Fibroblast of mammary gland (primary cell): ENCODE data around the gene WWOX.

Experiments
- DNase-seq: peaks from one replicate; pipeline ENCODE4 v3.0.0-alpha.2; 2010; ENCODE audit warnings: low read depth
- H3K4me3 ChIP-seq: 2 replicates; pipeline ENCODE4 v1.5.1; 2011; ENCODE audit warnings: low read depth, mild to moderate bottlenecking, low read length, moderate library complexity; ENCODE audit not compliant: control insufficient read depth
- CTCF ChIP-seq: conservative IDR thresholded peaks from 2 replicates; pipeline ENCODE4 v1.5.1; 2011; ENCODE audit warnings: low read depth, low read length, inconsistent platforms; ENCODE audit not compliant: control insufficient read depth, insufficient read depth

The WWOX gene

GRCh38 chr16:78675951-78676792 is 576.7 kb downstream of the WWOX start:
- no peak for DNase-seq
- TF ChIP-seq CTCF, result no peak
- H3K4me3 ChIP-seq, result no peak overlapping the region

- TF ChIP-seq CTCF, result no peak
- no peak for DNase-seq
- H3K4me3 ChIP-seq, result no peak overlapping the region
Observed at GRCh38 chr16:78677181-78677731, 577.8 kb downstream of the WWOX start.

- no peak overlapping the region for H3K4me3 ChIP-seq
- no peak for DNase-seq
- no peak for TF ChIP-seq CTCF
Observed at GRCh38 chr16:78679546-78679945, 580.1 kb downstream of the WWOX start.

GRCh38 chr16:78681743-78682142 is 582.3 kb downstream of the WWOX start:
- no peak for DNase-seq
- H3K4me3 ChIP-seq, result no peak overlapping the region
- TF ChIP-seq CTCF, result no peak

DNA sequence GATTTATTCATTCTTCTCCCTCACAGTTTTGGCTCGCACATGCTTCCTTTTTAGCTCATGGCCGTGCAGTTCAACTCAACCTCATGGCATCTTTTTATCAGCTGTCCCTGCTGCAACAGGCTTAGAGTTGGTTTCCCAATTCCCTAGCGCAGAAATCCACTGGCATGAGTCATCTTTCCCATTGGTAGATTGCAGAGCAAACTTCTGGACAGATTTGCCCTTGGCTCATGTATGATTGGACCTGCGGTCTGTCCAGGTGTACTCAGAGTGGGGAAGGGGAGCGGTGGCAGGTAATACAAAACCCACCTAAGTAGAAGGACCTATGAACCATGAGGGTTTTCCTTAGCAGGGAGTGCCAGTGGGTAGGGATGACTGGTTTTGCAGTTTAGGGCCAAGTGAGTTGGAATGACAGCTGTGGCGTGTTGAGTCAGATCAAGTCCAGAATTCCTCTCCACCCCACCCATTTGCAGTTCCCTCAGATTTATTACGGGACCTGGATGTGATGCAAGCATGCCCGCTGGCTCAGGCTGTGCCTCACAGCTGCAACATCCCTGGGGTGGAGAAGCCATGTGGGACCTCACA is 584.7 kb downstream of the WWOX start:
- TF ChIP-seq CTCF, result no peak
- DNase-seq, result peak; percentile 97
- H3K4me3 ChIP-seq, result no peak overlapping the region

- no peak overlapping the region for H3K4me3 ChIP-seq
- TF ChIP-seq CTCF, result no peak
- peak; percentile 97 for DNase-seq
Observed at GRCh38 chr16:78684655-78685375, 585.4 kb downstream of the WWOX start.
